ENCODE measurements around the gene COL26A1.

DNA sequence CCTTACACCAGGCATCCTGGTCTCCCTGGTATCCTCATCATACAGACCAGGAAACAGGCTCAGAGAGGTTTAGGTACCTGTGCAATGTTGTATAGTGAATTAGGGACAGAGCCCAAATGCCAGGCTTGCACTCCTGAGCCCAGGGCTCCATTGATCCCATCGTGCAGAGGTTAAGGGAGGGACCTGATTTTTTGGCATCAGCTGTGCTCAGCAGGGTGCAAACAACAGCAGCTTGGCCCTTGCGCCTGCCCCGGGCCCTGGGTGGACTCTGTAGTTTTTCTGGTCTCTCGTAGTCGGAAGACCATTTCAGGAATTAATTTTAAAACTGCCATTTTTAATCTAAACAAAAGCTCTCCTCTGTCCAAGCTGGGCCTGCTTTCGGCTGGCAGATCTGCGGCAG lies 79.2 kb downstream of the COL26A1 start:
- no peak for TF ChIP-seq POLR2A (IDR thresholded peaks at IDR 0.05)
- TF ChIP-seq, protein P1, sequence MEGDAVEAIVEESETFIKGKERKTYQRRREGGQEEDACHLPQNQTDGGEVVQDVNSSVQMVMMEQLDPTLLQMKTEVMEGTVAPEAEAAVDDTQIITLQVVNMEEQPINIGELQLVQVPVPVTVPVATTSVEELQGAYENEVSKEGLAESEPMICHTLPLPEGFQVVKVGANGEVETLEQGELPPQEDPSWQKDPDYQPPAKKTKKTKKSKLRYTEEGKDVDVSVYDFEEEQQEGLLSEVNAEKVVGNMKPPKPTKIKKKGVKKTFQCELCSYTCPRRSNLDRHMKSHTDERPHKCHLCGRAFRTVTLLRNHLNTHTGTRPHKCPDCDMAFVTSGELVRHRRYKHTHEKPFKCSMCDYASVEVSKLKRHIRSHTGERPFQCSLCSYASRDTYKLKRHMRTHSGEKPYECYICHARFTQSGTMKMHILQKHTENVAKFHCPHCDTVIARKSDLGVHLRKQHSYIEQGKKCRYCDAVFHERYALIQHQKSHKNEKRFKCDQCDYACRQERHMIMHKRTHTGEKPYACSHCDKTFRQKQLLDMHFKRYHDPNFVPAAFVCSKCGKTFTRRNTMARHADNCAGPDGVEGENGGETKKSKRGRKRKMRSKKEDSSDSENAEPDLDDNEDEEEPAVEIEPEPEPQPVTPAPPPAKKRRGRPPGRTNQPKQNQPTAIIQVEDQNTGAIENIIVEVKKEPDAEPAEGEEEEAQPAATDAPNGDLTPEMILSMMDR (IDR thresholded peaks at IDR 0.05), result no peak
